ENCODE results near the gene ST6GALNAC1.
A peak's percentile ranks its signal among the peaks of the same experiment; 100 is the strongest.
"Not testable (repeated sequence)": the region's sequence is repeated elsewhere in the genome, so short reads cannot be mapped to it uniquely, and the experiment has no call there.

Gene ST6GALNAC1

GRCh38 chr17:76611080-76611749 lies 32.3 kb downstream of the ST6GALNAC1 start:
- not testable (repeated sequence) for DNase-seq

- DNase-seq: not testable (repeated sequence)
These were observed 36.9 kb downstream of the ST6GALNAC1 start for GRCh38 chr17:76606685-76607084.

- DNase-seq: no peak
These were observed 42.5 kb downstream of the ST6GALNAC1 start for GRCh38 chr17:76601065-76601464.

GRCh38 chr17:76599694-76600460 lies 43.7 kb downstream of the ST6GALNAC1 start:
- no peak for DNase-seq

- DNase-seq: no peak
These were observed 45.5 kb downstream of the ST6GALNAC1 start for GRCh38 chr17:76598004-76598439.

- no peak for DNase-seq
These were observed 46.2 kb downstream of the ST6GALNAC1 start for GRCh38 chr17:76597156-76598003.

- no peak for DNase-seq
These were observed 48.9 kb downstream of the ST6GALNAC1 start for GRCh38 chr17:76594690-76595089.

- no peak for DNase-seq
These were observed 49.6 kb downstream of the ST6GALNAC1 start for GRCh38 chr17:76593959-76594358.

- no peak for DNase-seq
These were observed 50.2 kb downstream of the ST6GALNAC1 start for GRCh38 chr17:76593384-76593826.

- DNase-seq: no peak
These were observed 55.4 kb downstream of the ST6GALNAC1 start for GRCh38 chr17:76588182-76588581.

GRCh38 chr17:76586741-76587487 lies 56.6 kb downstream of the ST6GALNAC1 start:
- no peak for DNase-seq

- peak; percentile 33 for DNase-seq
These were observed 57.6 kb downstream of the ST6GALNAC1 start, which contains the start of gene ST6GALNAC2 for GRCh38 chr17:76585649-76586593. TSS of gene ST6GALNAC2 (minus strand) at chr17:76585860. CDS start at chr17:76585808, 52 bp downstream.

GRCh38 chr17:76585033-76585648 lies 58.4 kb downstream of the ST6GALNAC1 start:
- DNase-seq: no peak

- DNase-seq: no peak
These were observed 59.0 kb downstream of the ST6GALNAC1 start for GRCh38 chr17:76584427-76585032.

GRCh38 chr17:76582660-76583059 lies 60.9 kb downstream of the ST6GALNAC1 start:
- no peak for DNase-seq

- DNase-seq: no peak
These were observed 62.0 kb downstream of the ST6GALNAC1 start for GRCh38 chr17:76581515-76581914.

- no peak for DNase-seq
These were observed 64.3 kb downstream of the ST6GALNAC1 start for GRCh38 chr17:76579281-76579680.

- DNase-seq: no peak
These were observed 65.2 kb downstream of the ST6GALNAC1 start for GRCh38 chr17:76578376-76578775.

GRCh38 chr17:76577876-76578275 lies 65.7 kb downstream of the ST6GALNAC1 start:
- no peak for DNase-seq

- DNase-seq: no peak
These were observed 67.4 kb downstream of the ST6GALNAC1 start for GRCh38 chr17:76576189-76576588.
